ENCODE measurements around the gene UBE4B. TPM values are rescaled to one million over a fixed set of nuclear protein-coding genes. Genes with fewer than 3 reads are reported as not detected.
"Not testable (repeated sequence)": the region's sequence is repeated elsewhere in the genome, so short reads cannot be mapped to it uniquely, and the experiment has no call there.

UBE4B gene
- total RNA-seq, 1 donor from 2014 or later = 14.7 TPM

GRCh38 chr1:10103193-10103592 lies 70.4 kb downstream of the UBE4B start:
- TF ChIP-seq CTCF (IDR thresholded peaks at IDR 0.05; ENCODE audit: insufficient read depth, low read length, severe bottlenecking) = no peak
- H3K27me3 ChIP-seq (ENCODE audit: control insufficient read depth, insufficient read depth, low read length) = no peaks in the 10 kb centered on the region
- FAIRE-seq = no peak
- no peak overlapping the region for H3K4me3 ChIP-seq (ENCODE audit: low read depth, low read length)
- H3K36me3 ChIP-seq (ENCODE audit: control insufficient read depth, insufficient read depth, low read length) = peaks cover 1% of the 10 kb centered on the region
- no peak for DNase-seq (ENCODE audit: low read depth)

GRCh38 chr1:10104834-10105233 lies 72.1 kb downstream of the UBE4B start:
- no peak for TF ChIP-seq CTCF (IDR thresholded peaks at IDR 0.05; ENCODE audit: insufficient read depth, low read length, severe bottlenecking)
- Histone ChIP-seq H3K4me3 (ENCODE audit: low read depth, low read length) (no peak overlapping the region), H3K36me3 (ENCODE audit: control insufficient read depth, insufficient read depth, low read length) (peaks cover 1% of the 10 kb centered on the region), H3K27me3 (ENCODE audit: control insufficient read depth, insufficient read depth, low read length) (no peaks in the 10 kb centered on the region)
- no peak for FAIRE-seq
- no peak for DNase-seq (ENCODE audit: low read depth)

GRCh38 chr1:10105484-10105883 lies 72.7 kb downstream of the UBE4B start:
- peaks cover 1% of the 10 kb centered on the region for H3K36me3 ChIP-seq (ENCODE audit: control insufficient read depth, insufficient read depth, low read length)
- DNase-seq (ENCODE audit: low read depth) (peak; percentile 16), FAIRE-seq (no peak)
- no peak overlapping the region for H3K4me3 ChIP-seq (ENCODE audit: low read depth, low read length)
- no peaks in the 10 kb centered on the region for H3K27me3 ChIP-seq (ENCODE audit: control insufficient read depth, insufficient read depth, low read length)
- TF ChIP-seq CTCF (IDR thresholded peaks at IDR 0.05; ENCODE audit: insufficient read depth, low read length, severe bottlenecking) = no peak

- Histone ChIP-seq H3K36me3 (ENCODE audit: control insufficient read depth, insufficient read depth, low read length) (peaks cover 3% of the 10 kb centered on the region), H3K4me3 (ENCODE audit: low read depth, low read length) (no peak overlapping the region), H3K27me3 (ENCODE audit: control insufficient read depth, insufficient read depth, low read length) (no peaks in the 10 kb centered on the region)
- TF ChIP-seq CTCF (IDR thresholded peaks at IDR 0.05; ENCODE audit: insufficient read depth, low read length, severe bottlenecking) = no peak
- DNase-seq (ENCODE audit: low read depth) = no peak
- FAIRE-seq = no peak
Measured at GRCh38 chr1:10106241-10106640, 73.5 kb downstream of the UBE4B start.

- FAIRE-seq (no peak), DNase-seq (ENCODE audit: low read depth) (peak; percentile 55)
- peaks cover 3% of the 10 kb centered on the region for H3K36me3 ChIP-seq (ENCODE audit: control insufficient read depth, insufficient read depth, low read length)
- no peak overlapping the region for H3K4me3 ChIP-seq (ENCODE audit: low read depth, low read length)
- no peaks in the 10 kb centered on the region for H3K27me3 ChIP-seq (ENCODE audit: control insufficient read depth, insufficient read depth, low read length)
- no peak for TF ChIP-seq CTCF (IDR thresholded peaks at IDR 0.05; ENCODE audit: insufficient read depth, low read length, severe bottlenecking)
Measured at GRCh38 chr1:10106756-10107475, 74.2 kb downstream of the UBE4B start.

- FAIRE-seq; DNase-seq (ENCODE audit: low read depth); H3K27me3 ChIP-seq (ENCODE audit: control insufficient read depth, insufficient read depth, low read length); H3K4me3 ChIP-seq (ENCODE audit: low read depth, low read length); H3K36me3 ChIP-seq (ENCODE audit: control insufficient read depth, insufficient read depth, low read length): not testable (repeated sequence)
Measured at GRCh38 chr1:10107476-10107847, 74.7 kb downstream of the UBE4B start.

All from bronchial epithelial cell (primary cell).